ENCODE results near the gene EDAR. TPM values are rescaled to one million over a fixed set of nuclear protein-coding genes. Genes with fewer than 3 reads are reported as not detected.

EDAR gene
- total RNA-seq, 4 donors from 2014 or later = 0.72 to 7.1 (median 4.2) TPM

- H3K4me3 ChIP-seq (ENCODE audit: low read depth, poor library complexity, severe bottlenecking) = no peak overlapping the region
- WGBS, 2 donors = 75 to 88% methylated on average over 1 of the region's 1 CpG
- intact Hi-C loops (cut with DNase I; ENCODE audit: low total_unique reads) = no loop called here
- TF ChIP-seq CTCF (IDR thresholded peaks at IDR 0.05) (no peak), POLR2A (IDR thresholded peaks at IDR 0.05) (no peak)
- DNase-seq (ENCODE audit: low spot score in 2 of 2) = no peak
Measured at GRCh38 chr2:108970369-108970768, 18.7 kb downstream of the EDAR start.

GRCh38 chr2:108969856-108970255 lies 19.2 kb downstream of the EDAR start:
- WGBS, 2 donors = 84 to 90% methylated on average over 6 of the region's 6 CpGs
- no peak for TF ChIP-seq POLR2A (IDR thresholded peaks at IDR 0.05)
- intact Hi-C loops (cut with DNase I; ENCODE audit: low total_unique reads) = no loop called here
- no peak overlapping the region for H3K4me3 ChIP-seq (ENCODE audit: low read depth, poor library complexity, severe bottlenecking)
- no peak for DNase-seq (ENCODE audit: low spot score in 2 of 2)

GRCh38 chr2:108968619-108969018 lies 20.4 kb downstream of the EDAR start:
- WGBS, 2 donors = 31 to 33% methylated on average over 4 of the region's 4 CpGs
- no peak for TF ChIP-seq POLR2A (IDR thresholded peaks at IDR 0.05)
- no peak for TF ChIP-seq CTCF (IDR thresholded peaks at IDR 0.05)
- intact Hi-C loops (cut with DNase I; ENCODE audit: low total_unique reads) = no loop called here
- no peak for DNase-seq (ENCODE audit: low spot score in 2 of 2)
- H3K4me3 ChIP-seq (ENCODE audit: low read depth, poor library complexity, severe bottlenecking) = no peak overlapping the region

GRCh38 chr2:108967757-108968156 lies 21.3 kb downstream of the EDAR start:
- DNase-seq (ENCODE audit: low spot score in 2 of 2) = no peak
- no peak overlapping the region for H3K4me3 ChIP-seq (ENCODE audit: low read depth, poor library complexity, severe bottlenecking)
- WGBS, 2 donors = 77 to 80% methylated on average over 7 of the region's 7 CpGs
- TF ChIP-seq CTCF (IDR thresholded peaks at IDR 0.05) (no peak), POLR2A (IDR thresholded peaks at IDR 0.05) (no peak)
- intact Hi-C loops (cut with DNase I; ENCODE audit: low total_unique reads) = no loop called here

GRCh38 chr2:108965540-108966289 lies 23.3 kb downstream of the EDAR start:
- no peak for DNase-seq (ENCODE audit: low spot score in 2 of 2)
- 55 to 59% methylated on average over 3 of the region's 3 CpGs for WGBS, 2 donors
- TF ChIP-seq POLR2A (IDR thresholded peaks at IDR 0.05) (no peak), CTCF (IDR thresholded peaks at IDR 0.05) (no peak)
- H3K4me3 ChIP-seq (ENCODE audit: low read depth, poor library complexity, severe bottlenecking) = no peak overlapping the region
- intact Hi-C loops (cut with DNase I; ENCODE audit: low total_unique reads) = no loop called here

GRCh38 chr2:108963057-108963456 lies 26.0 kb downstream of the EDAR start:
- 89% methylated on average over 8 of the region's 8 CpGs for WGBS, 2 donors
- no peak for DNase-seq (ENCODE audit: low spot score in 2 of 2)
- intact Hi-C loops (cut with DNase I; ENCODE audit: low total_unique reads) = no loop called here
- no peak overlapping the region for H3K4me3 ChIP-seq (ENCODE audit: low read depth, poor library complexity, severe bottlenecking)
- TF ChIP-seq POLR2A (IDR thresholded peaks at IDR 0.05) (no peak), CTCF (IDR thresholded peaks at IDR 0.05) (no peak)
